Keratinocyte (primary cell): Measurements from ENCODE around the gene AGBL3. TPM values are rescaled to one million over a fixed set of nuclear protein-coding genes. Genes with fewer than 3 reads are reported as not detected.

Source experiments
- DNase-seq: peaks from one replicate; pipeline ENCODE4 v3.0.0-alpha.2; 2011; ENCODE audit warnings: low read depth, missing footprints, low spot score
- FAIRE-seq: peaks from 2 replicates; lab custom pipeline; 2011; peaks lifted over from hg19 to GRCh38; lab: Jason Lieb, UNC
- H2AFZ ChIP-seq: 2 replicates; pipeline ENCODE4 v1.6.0; 2012; ENCODE audit warnings: low read length, control low read depth, inconsistent platforms; ENCODE audit not compliant: control insufficient read depth
- H3K27ac ChIP-seq: 2 replicates; pipeline ENCODE4 v1.5.1; 2011; ENCODE audit warnings: low read length; ENCODE audit not compliant: control insufficient read depth, insufficient read depth
- H3K27me3 ChIP-seq: 3 replicates; pipeline ENCODE4 v1.6.0; 2011; ENCODE audit warnings: low read length; ENCODE audit not compliant: control insufficient read depth, insufficient read depth; ENCODE audit errors: extremely low read depth
- H3K36me3 ChIP-seq, 2 experiments: 2 replicates in 1 of 2; 3 replicates in 1 of 2; pipeline ENCODE4 v1.5.1; 2011; ENCODE audit warnings: low read length in 2 of 2, mild to moderate bottlenecking in 1 of 2; ENCODE audit not compliant: control insufficient read depth in 2 of 2, insufficient read depth in 2 of 2; ENCODE audit errors: extremely low read depth in 1 of 2
- H3K4me1 ChIP-seq: 3 replicates; pipeline ENCODE4 v1.5.1; 2011; ENCODE audit warnings: low read length; ENCODE audit not compliant: control insufficient read depth, insufficient read depth; ENCODE audit errors: extremely low read depth
- H3K4me2 ChIP-seq: 3 replicates; pipeline ENCODE4 v1.6.0; 2011; ENCODE audit warnings: low read depth, low read length; ENCODE audit not compliant: control insufficient read depth, insufficient read depth; ENCODE audit errors: extremely low read depth
- H3K4me3 ChIP-seq, 3 experiments: fragments of 200-600 bp in 1 of 3; sonication (generic) in 1 of 3; 2 replicates in 2 of 3; 3 replicates in 1 of 3; pipeline ENCODE4 v1.5.1; 2011 to 2016; ENCODE audit warnings: low read length in 3 of 3, mild to moderate bottlenecking in 3 of 3, control low read depth in 2 of 3, inconsistent platforms in 1 of 3, low read depth in 1 of 3, mixed read lengths in 1 of 3, mixed run types in 1 of 3, moderate library complexity in 1 of 3; ENCODE audit not compliant: control insufficient read depth in 2 of 3, insufficient read depth in 2 of 3; ENCODE audit errors: extremely low read depth in 1 of 3
- H3K79me2 ChIP-seq: 2 replicates; pipeline ENCODE4 v1.6.0; 2012; ENCODE audit warnings: low read length; ENCODE audit not compliant: control insufficient read depth, insufficient read depth
- H3K9ac ChIP-seq: 3 replicates; pipeline ENCODE4 v1.6.0; 2011; ENCODE audit warnings: low read length; ENCODE audit not compliant: control insufficient read depth, insufficient read depth; ENCODE audit errors: extremely low read depth
- H3K9me1 ChIP-seq: 3 replicates; pipeline ENCODE4 v1.6.0; 2011; ENCODE audit warnings: low read length; ENCODE audit not compliant: control insufficient read depth, insufficient read depth; ENCODE audit errors: extremely low read depth
- H3K9me3 ChIP-seq: 2 replicates; pipeline ENCODE4 v1.5.1; 2012; ENCODE audit warnings: low read depth, low read length; ENCODE audit not compliant: control insufficient read depth
- H4K20me1 ChIP-seq: 3 replicates; pipeline ENCODE4 v1.6.0; 2011; ENCODE audit warnings: low read length; ENCODE audit not compliant: control insufficient read depth, insufficient read depth; ENCODE audit errors: extremely low read depth
- CTCF ChIP-seq, 3 experiments: IDR thresholded peaks in 1 of 3; conservative IDR thresholded peaks in 1 of 3; optimal IDR thresholded peaks in 1 of 3; 2 replicates in 2 of 3; 3 replicates in 1 of 3; pipeline versions ENCODE3 to v1.5.1; 2011; ENCODE audit warnings: low read length in 3 of 3, mild to moderate bottlenecking in 3 of 3, moderate library complexity in 2 of 3, control low read depth in 1 of 3, inconsistent platforms in 1 of 3; ENCODE audit not compliant: insufficient read depth in 2 of 3; ENCODE audit errors: extremely low read depth in 1 of 3
- EZH2 ChIP-seq: IDR thresholded peaks from one replicate; pipeline ENCODE4 v1.6.1; 2012; ENCODE audit warnings: inconsistent platforms, mild to moderate bottlenecking, low read length, moderate library complexity
- dilution Hi-C: fragments of 300-500 bp; cut with MboI; formaldehyde crosslinking; loops from one replicate; pipeline ENCODE4 v1.7.0; 2020; ENCODE audit warnings: low sequenced_read_pairs; ENCODE audit not compliant: extremely low pct_ligation_motif_present
- polyA plus RNA-seq, 5 experiments: library from polyadenylated mRNA; depleted of rRNA in 3 of 5; stranded (reverse) in 3 of 5; stranded (forward) in 1 of 5; unstranded in 1 of 5; fragments of >200 nt; gene quantifications; 1 replicate in 1 of 5; 2 replicates in 3 of 5; 3 replicates in 1 of 5; pipeline versions ENCODE4 v1.2.1 to v1.2.3, GENCODE V29; 2011 to 2012; ENCODE audit warnings: missing spikeins in 2 of 5, low read depth in 1 of 5, low replicate concordance in 1 of 5

Gene AGBL3
- polyA plus RNA-seq, 1 donor (not counting 4 experiments of a cell fraction or from before 2014, with no cell fraction given) = 0.97 TPM

GRCh38 chr7:134954197-134955082 is 31.9 kb upstream of the AGBL3 start:
- Histone ChIP-seq H3K36me3 (peaks cover 19 to 30% of the 10 kb centered on the region in 2 experiments), H3K9me1 (no peaks in the 10 kb centered on the region), H2AFZ (no peak overlapping the region), H3K4me2 (no peak overlapping the region), H3K9me3 (no peaks in the 10 kb centered on the region), H4K20me1 (no peaks in the 10 kb centered on the region), H3K79me2 (no peaks in the 10 kb centered on the region), H3K4me1 (no peaks in the 10 kb centered on the region), H3K9ac (no peak overlapping the region), H3K4me3 (no peak overlapping the region), H3K27me3 (no peaks in the 10 kb centered on the region), H3K27ac (no peak overlapping the region)
- no peak for TF ChIP-seq EZH2
- peak in 2 of 3 experiments; percentile 19 to 28 for TF ChIP-seq CTCF (optimal IDR thresholded peaks at IDR 0.05 in 1 of 3, IDR thresholded peaks at IDR 0.05 in 1 of 3, conservative IDR thresholded peaks at IDR 0.05 in 1 of 3; ENCODE audit: extremely low read depth in 1 of 3, insufficient read depth in 2 of 3, low read length in 3 of 3)
- no peak for FAIRE-seq
- dilution Hi-C loops = no loop called here
- DNase-seq = peak; percentile 4

DNA sequence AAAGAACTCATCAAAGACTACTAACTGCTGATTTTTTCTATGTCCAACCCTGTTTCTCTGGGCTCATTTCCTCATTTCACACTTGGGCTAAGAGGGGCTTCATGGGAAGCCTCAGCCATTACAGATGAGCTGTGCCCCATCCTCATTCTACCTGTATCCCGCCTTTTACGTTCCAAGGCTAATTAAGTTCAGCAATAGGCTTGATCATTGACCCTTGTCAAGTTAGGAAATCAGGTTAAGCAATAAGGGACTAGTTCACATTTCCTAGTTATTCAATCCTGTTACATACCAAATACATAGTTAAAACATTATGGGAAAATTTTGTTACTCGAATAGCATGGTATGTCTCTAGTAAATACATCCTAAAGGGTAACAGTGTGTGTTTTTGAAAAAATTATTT is 29.3 kb upstream of the AGBL3 start:
- Histone ChIP-seq H3K27ac (no peak overlapping the region), H3K9me1 (no peaks in the 10 kb centered on the region), H3K4me1 (no peaks in the 10 kb centered on the region), H3K4me3 (no peak overlapping the region), H3K79me2 (no peaks in the 10 kb centered on the region), H3K9ac (no peak overlapping the region), H3K4me2 (no peak overlapping the region), H3K9me3 (no peaks in the 10 kb centered on the region), H3K27me3 (no peaks in the 10 kb centered on the region), H2AFZ (no peak overlapping the region), H3K36me3 (peaks cover 22 to 24% of the 10 kb centered on the region in 2 experiments), H4K20me1 (no peaks in the 10 kb centered on the region)
- TF ChIP-seq EZH2 (no peak), CTCF (optimal IDR thresholded peaks at IDR 0.05 in 1 of 3, IDR thresholded peaks at IDR 0.05 in 1 of 3, conservative IDR thresholded peaks at IDR 0.05 in 1 of 3; ENCODE audit: extremely low read depth in 1 of 3, insufficient read depth in 2 of 3, low read length in 3 of 3) (no peak)
- no peak for DNase-seq
- dilution Hi-C loops = no loop called here
- no peak for FAIRE-seq
